Mesangial cell (primary cell): ENCODE data around the gene STXBP4. TPM values are rescaled to one million over a fixed set of nuclear protein-coding genes. Genes with fewer than 3 reads are reported as not detected.

Experiments used
- total RNA-seq: library from RNA; depleted of rRNA; stranded (reverse); fragments of >200 nt; gene quantifications from 2 replicates; pipeline ENCODE4 v1.2.3, GENCODE V29; 2015

Gene STXBP4
- 2.9 and 7.0 TPM in 2 replicates for total RNA-seq

GRCh38 chr17:54968262-54968987 lies at the start of gene STXBP4, which contains the start of gene COX11:
STXBP4 (plus strand) TSS chr17:54968765; CDS start chr17:54986220, 17,455 bp downstream.
COX11 (minus strand) TSS chr17:54968654; CDS start chr17:54968646, 8 bp downstream.

Other genes with a start within 250 kb of the STXBP4 start
- gene TOM1L1, start 67.9 kb upstream of the STXBP4 start, total RNA-seq, result 30.6 and 45.4 TPM in 2 replicates
- gene COX11, start 111 bp upstream of the STXBP4 start, total RNA-seq, result 91.4 and 95.2 TPM in 2 replicates